HG03457 (cell line): ENCODE results near the gene PLEKHG3.

ENCODE experiments used
- ATAC-seq: cut with Tn5 transposase; IDR thresholded peaks from one replicate; pipeline ENCODE4 v1.9.1; 2021; ENCODE audit warnings: moderate number of reproducible peaks; ENCODE audit not compliant: unreplicated experiment

Gene PLEKHG3

DNA sequence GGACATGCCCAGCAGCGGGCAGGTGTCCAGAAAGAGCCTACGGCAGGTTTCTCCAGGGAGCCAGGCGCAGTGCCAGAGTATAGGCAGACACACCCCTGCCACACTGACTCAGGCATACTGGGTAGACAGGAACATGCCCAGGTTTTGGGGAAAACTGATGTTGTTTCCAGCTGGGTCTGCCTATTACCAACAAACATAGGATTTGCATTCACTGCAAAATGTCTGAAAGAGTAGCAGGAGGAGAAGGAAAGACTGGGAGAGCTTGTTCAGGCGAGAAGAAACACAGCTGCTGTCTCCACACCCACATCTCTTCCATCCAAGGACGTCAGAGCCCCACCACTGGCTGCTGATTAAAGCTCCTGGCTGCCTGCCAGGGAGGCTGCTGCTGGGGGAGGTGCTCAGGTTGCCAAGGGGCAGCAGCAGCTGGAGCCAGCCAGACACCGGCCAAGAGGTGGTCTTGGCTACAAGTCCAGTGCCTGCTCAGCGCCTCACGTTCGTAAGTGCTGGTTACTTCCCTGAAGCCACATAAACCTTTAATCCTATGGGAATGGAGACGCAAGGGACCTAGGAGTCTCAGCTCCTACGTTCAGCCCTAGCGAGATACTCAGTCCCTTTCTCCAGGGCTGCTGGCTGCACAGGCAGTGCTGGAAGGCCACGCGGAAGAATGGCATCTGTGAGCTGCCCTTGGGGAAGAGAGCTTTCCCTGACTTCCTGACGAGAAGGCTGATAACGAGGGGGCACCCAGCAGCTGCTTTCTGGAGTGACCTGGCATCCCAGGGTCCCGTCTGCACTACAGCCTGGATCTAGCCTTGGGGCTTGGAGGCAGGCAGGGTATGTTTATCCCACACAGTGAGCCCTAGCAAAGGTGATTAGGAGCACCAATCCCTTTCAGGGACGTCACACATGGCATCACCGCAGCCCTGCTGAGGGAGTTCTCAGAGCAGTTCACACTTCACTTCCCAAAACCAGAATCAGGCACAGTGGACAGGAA, 58.1 kb downstream of the PLEKHG3 start:
- no peak for ATAC-seq

- no peak for ATAC-seq
These were observed 59.0 kb downstream of the PLEKHG3 start for GRCh38 chr14:64763085-64763782.

DNA sequence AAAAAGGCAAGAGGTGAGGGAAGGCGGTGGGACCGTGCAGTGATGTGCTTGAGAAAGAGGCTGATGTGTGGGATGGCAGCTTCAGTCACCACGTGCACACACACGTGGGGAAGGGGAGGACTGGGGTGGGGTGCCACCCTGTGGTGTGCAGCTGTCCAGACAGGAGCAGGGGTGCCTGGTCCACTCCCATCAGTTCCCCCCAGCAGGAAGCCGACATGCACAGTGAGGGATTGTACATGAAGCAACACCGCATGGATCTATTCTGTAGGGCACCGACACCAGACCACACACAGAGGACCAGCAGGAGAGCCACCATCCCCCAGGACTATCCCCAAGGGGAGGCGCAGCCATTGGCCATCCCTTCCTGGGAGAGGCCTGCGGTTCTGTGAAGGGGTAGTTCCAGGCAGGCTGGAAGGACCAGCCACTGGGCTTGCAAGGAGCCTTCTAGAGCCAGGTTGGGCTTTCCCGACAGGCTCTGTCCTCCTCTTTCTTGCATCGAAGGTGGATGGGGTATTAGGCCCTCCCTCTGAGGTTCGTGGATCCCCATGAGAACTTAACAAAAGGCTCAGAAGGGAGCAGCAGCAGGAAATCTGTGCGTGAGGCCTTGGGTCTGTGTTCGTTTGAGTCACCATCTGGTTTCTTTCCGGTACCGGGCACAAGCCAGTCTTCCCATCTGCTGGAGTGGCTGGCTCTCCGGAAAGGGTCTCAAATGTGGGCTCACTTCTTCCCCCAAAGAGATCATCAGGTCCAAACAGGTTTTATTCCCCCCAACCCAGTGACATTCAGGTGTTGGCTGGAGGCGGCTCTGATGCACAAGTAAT, 59.8 kb downstream of the PLEKHG3 start:
- ATAC-seq: no peak

DNA sequence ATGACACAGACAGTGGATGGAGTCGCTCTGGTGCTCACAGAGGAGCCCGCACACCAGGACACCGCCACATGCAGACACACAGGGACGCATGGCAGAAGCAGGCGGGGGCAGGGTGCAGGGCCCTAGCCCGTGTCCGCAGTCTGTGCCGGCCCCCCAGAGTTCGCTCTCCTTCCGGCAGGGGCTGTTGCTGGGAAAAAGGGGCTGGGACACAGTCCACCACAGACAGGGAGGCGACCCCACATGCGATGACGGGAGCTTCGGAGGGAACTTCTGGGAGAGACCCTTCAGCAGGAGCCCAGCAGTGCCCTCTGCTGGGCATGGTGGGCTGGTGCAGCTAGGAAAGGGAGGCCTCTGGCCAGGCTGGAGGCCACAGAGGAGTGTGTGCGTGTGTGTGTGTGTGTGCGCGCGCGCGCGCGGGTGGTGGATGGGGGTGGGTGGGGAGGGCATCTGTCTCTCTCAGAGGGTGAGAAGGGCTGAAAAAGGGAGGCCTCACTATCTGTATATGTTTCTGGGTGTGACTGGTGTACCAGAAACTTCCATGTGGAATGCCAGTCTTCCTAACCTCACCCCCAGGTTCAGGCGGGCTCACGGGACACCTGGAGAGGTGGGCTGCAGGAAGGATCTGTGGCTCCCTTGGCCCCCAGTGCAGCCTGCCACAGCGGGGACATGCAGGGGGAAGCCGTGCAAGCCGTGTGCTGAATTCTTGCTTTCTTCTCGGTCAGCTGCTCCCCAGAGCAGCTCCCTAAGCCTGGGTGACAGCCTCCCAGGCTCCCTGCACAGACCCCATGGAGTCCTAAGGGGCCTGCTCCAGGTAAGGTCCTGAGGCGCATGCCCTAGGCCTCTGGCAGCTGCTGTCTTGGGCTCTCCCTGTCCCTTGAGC, 60.7 kb downstream of the PLEKHG3 start:
- ATAC-seq: no peak

DNA sequence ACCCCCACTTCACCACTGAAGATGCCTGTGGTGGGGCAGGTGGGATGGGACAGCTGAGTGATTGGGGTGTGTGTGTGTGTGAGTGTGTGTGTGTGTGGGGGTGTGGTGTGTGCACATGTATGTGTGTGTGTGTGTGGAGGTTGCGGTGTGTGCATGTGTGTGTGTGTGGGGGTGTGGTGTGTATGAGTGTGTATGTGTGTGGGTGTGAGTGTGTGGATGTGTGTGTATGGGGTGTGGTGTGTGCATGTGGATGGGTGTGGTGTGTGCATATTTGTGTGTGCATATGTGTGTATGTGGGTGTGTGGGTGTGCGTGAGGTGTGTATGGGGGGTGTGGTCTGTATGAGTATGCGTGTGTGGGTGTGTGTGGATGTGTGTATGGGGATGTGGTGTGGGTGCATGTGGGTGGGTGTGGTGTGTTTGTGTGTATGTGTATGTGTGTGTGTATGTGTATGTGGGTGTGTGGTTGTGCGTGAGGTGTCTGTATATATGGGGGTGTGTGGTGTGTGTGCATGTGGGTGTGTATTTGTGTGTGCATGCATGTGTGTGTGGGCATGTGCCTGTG, 61.6 kb downstream of the PLEKHG3 start:
- no peak for ATAC-seq

DNA sequence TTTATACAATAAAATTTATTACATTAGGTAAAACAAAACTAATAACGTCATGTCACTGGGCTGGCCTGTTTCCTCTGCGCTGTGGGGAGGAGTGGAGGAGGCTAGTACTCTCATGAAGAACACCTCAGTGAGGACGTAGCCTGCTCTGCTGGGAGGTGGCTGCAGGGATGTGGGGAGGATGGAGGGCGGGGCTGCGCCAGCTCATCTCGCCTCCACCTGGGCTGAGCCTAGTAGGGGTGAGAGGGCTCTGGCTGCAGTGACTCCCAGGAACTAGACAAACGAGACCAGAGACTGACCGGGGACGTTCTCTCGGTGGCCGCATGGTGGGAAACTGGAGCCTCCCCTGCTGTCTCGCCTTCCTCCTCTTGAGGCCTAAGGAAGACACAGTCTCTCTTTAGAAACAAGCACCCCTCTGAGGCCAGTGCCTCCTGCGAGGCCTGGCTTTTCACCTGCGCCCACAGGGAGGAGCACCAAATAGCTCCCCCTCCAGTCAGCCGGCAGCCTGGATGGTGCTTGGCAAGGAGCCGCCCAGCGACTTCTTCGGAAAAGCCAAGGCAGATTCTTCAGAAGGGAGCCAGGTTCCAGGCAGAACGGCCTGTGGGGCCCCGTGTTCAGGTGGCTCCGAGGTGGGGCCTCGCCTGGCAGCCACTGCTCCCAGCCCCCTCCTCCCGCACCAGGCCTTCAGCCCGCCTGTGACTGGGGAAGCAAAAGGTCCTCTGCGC, 62.4 kb downstream of the PLEKHG3 start:
- ATAC-seq: no peak

GRCh38 chr14:64767215-64767964, 63.2 kb downstream of the PLEKHG3 start:
- no peak for ATAC-seq

DNA sequence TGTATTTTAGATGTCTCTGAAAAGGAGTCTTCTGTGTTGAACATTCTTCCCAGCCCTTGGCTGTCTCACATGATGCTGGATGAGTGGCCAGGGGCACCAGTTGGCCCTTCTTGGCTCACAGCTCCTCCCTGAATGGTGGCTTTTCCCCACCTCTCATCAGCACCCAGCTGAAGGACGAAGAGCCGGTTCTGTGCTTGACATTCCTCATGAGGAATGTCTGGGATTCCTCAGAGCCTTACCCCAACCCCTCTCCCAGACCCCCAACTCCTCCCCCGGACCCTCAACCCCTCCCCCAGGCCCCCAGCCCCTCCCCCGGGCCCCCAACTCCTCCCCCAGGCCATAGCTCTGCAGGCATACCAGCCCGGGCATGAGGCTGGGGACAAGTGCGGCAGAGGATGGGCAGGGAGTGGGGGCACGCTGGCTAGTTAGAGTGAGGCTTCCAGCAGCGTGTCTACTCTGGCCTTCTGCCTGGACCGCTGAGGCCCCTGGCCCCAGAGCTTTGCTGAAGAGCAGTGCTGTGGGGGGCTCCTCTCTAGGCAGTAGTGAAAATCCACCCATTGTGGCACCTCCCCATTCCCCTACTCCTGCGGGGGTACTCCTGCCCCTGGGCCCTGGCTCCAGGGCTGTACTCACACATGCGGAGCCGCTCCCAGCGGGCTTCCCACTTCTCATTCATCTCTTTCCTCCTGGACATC, 64.3 kb downstream of the PLEKHG3 start:
- ATAC-seq: no peak

DNA sequence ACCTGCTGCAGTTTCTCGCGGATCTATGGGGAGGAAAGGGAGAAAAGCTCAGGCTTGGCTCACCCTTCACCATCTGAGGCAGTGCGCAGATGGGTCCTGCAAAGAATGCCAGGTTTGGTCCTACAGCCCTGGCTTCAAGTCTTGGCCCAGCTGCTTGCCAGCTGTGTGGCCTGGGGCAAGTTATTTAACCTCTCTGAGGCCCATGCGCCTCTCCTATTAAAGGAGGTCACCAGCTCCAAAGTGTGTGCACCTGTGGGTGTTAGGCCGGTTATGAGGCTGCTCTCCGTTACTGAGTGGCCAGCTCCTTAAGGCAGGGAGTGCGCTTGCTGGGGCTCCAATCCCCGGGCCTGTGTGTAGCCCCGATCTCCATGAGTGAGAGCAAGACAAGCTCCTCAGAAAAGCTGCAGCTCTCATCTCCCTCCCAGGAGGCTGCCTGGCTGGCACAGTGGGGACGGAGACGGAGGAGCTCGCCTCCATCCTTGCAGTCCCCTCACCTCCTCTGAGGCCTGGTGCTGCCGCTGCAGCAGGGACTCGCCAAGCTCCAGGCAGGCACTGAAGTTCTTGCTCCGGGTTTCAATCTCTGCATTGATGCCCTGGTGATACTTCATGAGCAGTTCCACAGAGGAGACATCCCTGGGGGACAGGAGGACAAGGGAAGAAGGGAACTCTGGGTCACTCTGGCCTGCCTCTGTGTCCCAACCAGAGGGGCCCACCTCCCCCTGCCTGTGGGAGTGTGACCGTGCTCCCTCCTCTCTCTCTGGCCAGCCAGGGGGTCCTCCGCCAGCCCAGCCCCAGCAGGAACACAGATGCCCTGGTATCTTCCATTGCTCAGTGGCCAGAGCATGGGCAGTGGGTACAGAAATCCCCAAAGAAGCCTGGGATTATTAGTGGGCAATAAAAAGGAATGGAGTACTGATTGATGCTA, 65.1 kb downstream of the PLEKHG3 start:
- no peak for ATAC-seq

GRCh38 chr14:64770751-64771150, 66.5 kb downstream of the PLEKHG3 start:
- no peak for ATAC-seq

DNA sequence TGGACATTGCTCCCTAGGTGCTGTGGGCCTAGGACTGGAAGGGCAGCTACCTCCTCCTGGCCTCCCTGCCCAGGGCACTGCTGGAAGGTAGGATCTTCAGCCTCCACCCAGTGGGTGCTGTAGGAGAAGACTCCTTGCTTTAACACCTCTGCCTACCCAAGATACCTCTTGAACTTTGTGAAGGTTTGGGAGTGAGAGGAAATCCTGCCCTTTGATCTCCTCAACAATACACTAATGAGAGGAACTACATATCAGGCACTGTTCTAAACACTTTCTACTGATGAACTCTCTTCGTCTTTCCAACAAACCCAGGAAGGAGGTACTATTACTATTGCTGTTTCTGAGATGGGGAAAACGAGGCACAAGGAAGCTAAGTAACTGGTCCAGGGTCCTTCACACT, 66.9 kb downstream of the PLEKHG3 start:
- no peak for ATAC-seq

DNA sequence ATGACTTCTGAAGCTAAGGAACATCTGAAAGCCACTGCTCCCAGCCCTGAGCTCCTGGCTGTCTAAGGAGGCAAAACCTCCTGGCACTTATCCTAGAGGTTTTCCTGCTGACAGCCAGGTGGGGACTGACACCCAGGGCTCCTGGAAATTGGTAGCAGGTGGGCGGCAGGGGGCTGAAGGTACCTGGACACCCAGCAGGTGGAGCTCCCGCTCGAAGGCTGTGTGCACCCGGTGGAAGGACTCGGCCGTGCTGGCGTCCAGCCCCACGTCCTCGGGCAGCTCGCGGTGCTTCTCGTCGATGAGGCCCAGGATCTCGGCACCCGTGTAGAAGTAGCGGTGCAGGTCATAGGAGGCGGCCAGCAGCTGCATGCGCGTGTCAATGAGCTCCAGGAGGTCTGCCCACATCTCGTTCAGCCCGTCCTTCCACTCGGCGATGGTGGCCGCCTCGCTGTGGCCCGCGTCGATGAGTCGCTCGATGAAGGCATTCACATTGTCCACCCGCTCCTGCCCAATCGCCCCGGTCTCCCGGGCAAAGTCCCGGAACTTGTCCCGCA, 68.2 kb downstream of the PLEKHG3 start:
- ATAC-seq: no peak

DNA sequence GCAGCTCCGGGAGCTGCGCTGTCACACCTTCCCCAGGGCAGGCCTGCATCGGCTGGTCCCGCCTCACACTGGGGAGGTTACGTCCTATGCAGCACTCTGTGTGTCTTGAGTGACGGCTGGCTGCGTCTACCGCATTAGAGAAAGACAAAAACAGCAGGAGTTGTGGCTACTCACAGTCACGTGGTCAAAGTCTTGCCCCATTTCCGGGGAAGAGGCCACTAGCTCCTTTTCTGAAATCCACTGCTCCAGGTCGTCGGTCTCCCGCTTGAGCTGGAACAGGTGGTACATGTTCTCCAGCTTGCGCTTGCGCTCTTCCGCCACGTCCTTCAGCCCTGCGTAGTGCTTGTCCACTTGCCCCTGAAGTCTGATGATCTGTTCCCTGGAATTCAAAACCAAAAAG, 68.8 kb downstream of the PLEKHG3 start:
- ATAC-seq: no peak

DNA sequence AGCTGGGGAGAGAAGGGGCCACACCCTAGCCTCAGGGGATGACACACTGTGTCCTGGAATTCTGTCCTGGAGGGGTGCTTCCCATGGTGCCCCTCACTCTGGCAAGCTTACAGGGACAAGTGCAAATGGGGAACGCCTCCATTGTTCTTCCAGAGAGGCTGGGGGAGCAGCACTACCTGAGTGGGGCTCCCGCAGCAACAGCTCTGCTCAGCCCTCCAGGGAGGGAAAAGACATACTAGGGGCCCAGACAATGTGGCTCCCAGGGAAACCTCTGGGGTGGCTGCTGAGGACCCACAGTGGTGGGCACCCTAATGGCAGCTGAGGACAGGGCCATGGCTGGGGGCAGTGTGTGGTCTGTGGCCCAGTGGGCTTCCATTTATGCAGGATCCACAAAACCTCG, 69.4 kb downstream of the PLEKHG3 start:
- no peak for ATAC-seq

- no peak for ATAC-seq
These were observed 70.0 kb downstream of the PLEKHG3 start for GRCh38 chr14:64774272-64774671.

DNA sequence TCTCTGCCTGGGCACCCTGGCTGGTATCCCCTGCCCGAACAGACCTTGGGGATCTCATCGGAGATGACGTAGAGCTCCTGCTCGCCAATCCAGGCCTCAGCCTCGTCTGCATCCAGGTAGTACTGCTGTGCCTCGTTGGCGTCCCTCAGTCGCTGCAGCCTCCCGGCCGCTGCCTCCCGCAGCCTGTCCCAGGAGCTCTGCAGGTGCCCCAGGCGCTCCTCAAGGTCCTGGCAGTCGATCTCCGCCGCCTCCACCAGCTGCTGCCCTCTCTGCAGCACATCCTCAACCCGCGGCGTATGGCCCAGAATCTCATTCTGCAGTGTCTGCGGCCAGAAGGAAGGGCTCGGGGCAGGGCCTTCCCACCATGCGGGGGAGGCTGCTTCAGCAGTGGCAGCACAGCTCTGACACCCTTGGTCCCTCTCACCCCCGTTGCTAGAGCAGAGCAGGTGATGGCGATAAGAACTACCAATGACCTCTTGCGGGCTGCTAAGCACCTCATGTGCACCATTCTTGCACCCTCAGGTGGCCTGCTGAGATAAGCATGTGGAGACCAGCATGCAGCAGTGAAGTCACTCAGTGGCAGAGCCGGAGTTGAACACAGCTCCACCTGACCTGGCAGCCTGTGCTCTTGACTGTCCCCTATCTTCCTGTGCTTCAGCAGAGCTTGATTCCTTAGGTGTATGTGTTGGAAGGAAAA, 71.0 kb downstream of the PLEKHG3 start:
- no peak for ATAC-seq
